ENCODE measurements around the gene RAB11B. TPM values are rescaled to one million over a fixed set of nuclear protein-coding genes. Genes with fewer than 3 reads are reported as not detected.

The RAB11B gene
- total RNA-seq, 4 donors from 2014 or later: 17.4 to 95.8 (median 60.1) TPM

DNA sequence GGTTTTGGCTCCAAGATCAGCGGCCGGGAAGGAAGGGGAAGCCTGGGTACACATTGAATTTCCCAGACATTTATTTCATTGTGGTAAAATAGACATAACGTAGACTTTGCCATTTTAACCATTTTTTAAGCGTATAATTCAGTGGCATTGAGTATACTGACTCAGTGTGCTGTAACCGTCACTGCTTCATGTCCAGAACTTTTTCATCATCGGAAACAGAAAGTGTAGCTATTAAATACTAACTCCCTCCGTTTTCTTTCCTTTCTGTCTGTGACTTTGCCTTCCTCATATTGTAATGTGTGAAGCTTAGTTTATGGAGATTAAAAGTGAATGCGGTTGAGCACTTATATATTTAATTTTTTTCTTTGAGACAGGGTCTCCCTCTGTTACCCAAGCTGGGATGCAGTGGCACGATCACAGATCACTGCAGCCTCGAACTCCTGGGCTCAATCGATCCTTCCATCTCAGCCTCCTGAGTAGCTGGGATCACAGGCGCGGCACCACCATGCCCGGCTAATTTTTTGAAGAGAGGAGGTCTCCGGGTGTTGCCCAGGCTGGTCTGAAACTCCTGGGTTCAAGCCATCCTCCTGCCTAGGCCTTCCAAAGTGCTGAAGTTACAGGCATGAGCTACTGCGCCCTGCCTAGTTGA is 56.0 kb downstream of the RAB11B start:
- no peak for TF ChIP-seq POLR2A (IDR thresholded peaks at IDR 0.05)
- no peak for TF ChIP-seq CTCF (IDR thresholded peaks at IDR 0.05)
- intact Hi-C loops (cut with DNase I; ENCODE audit: low total_unique reads): no loop called here
- no peak for DNase-seq
- Histone ChIP-seq H3K27ac (peak overlapping the region; percentile 90 to 94), H3K4me1 (peaks cover 10 to 16% of the 10 kb centered on the region in 2 donors), H3K27me3 (no peaks in the 10 kb centered on the region), H3K36me3 (no peaks in the 10 kb centered on the region), H3K9me3 (no peaks in the 10 kb centered on the region), H3K4me3 (peak overlapping the region; percentile 79 to 93)

DNA sequence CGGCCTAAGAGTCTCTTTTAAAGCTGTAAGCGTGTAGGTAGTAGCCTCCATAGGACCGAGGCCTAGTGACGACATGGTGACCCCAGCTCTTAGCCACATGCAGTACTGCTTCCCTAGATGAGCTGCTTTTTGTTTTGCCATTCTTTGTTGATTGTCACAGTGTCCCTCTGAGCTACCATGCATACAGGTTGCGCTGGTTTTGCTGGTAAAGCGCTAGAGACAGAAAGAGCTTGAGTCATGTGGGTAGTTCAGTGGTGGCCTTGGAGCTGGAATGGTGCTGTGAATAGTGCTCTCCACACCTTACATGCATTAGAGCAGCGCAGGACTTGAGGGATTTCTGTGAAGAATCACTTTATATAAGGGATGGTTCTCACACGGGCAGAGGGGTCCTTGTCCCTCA is 59.7 kb downstream of the RAB11B start:
- TF ChIP-seq POLR2A (IDR thresholded peaks at IDR 0.05): no peak
- no peak for TF ChIP-seq CTCF (IDR thresholded peaks at IDR 0.05)
- Histone ChIP-seq H3K9me3 (no peaks in the 10 kb centered on the region), H3K36me3 (no peaks in the 10 kb centered on the region), H3K4me1 (peaks cover 10 to 22% of the 10 kb centered on the region in 2 donors), H3K4me3 (no peak overlapping the region), H3K27me3 (no peaks in the 10 kb centered on the region), H3K27ac (no peak overlapping the region)
- intact Hi-C loops (cut with DNase I; ENCODE audit: low total_unique reads): no loop called here
- no peak for DNase-seq

- no peaks in the 10 kb centered on the region for H3K27me3 ChIP-seq
- no peak overlapping the region for H3K4me3 ChIP-seq
- peaks cover 10 to 19% of the 10 kb centered on the region in 2 donors for H3K4me1 ChIP-seq
- H3K27ac ChIP-seq: no peak overlapping the region
- intact Hi-C loops (cut with DNase I; ENCODE audit: low total_unique reads): no loop called here
- TF ChIP-seq CTCF (IDR thresholded peaks at IDR 0.05) (no peak), POLR2A (IDR thresholded peaks at IDR 0.05) (no peak)
- no peaks in the 10 kb centered on the region for H3K36me3 ChIP-seq
- H3K9me3 ChIP-seq: no peaks in the 10 kb centered on the region
- no peak for DNase-seq
Measured at GRCh38 chr19:8451377-8451776, 61.2 kb downstream of the RAB11B start.

- Histone ChIP-seq H3K9me3 (no peaks in the 10 kb centered on the region), H3K4me3 (no peak overlapping the region), H3K36me3 (no peaks in the 10 kb centered on the region), H3K27ac (no peak overlapping the region), H3K27me3 (no peaks in the 10 kb centered on the region), H3K4me1 (peaks cover 8 to 14% of the 10 kb centered on the region in 2 donors)
- DNase-seq: no peak
- TF ChIP-seq POLR2A (IDR thresholded peaks at IDR 0.05) (no peak), CTCF (IDR thresholded peaks at IDR 0.05) (no peak)
- intact Hi-C loops (cut with DNase I; ENCODE audit: low total_unique reads): no loop called here
Measured at GRCh38 chr19:8451885-8452284, 61.7 kb downstream of the RAB11B start.

GRCh38 chr19:8452446-8453123 is 62.4 kb downstream of the RAB11B start:
- intact Hi-C loops (cut with DNase I; ENCODE audit: low total_unique reads): no loop called here
- Histone ChIP-seq H3K9me3 (no peaks in the 10 kb centered on the region), H3K4me1 (peaks cover 13 to 20% of the 10 kb centered on the region in 2 donors), H3K36me3 (no peaks in the 10 kb centered on the region), H3K27ac (no peak overlapping the region), H3K27me3 (no peaks in the 10 kb centered on the region), H3K4me3 (no peak overlapping the region)
- no peak for DNase-seq
- no peak for TF ChIP-seq CTCF (IDR thresholded peaks at IDR 0.05)
- no peak for TF ChIP-seq POLR2A (IDR thresholded peaks at IDR 0.05)
